GM11168 (cell line): ENCODE measurements around the gene FSD2.

Source experiments
- in situ Hi-C: fragments of 300-500 bp; cut with MboI; formaldehyde crosslinking; loops from one replicate; pipeline ENCODE4 v1.12.0; 2022; ENCODE audit warnings: low sequenced_read_pairs; ENCODE audit not compliant: unreplicated experiment

FSD2 gene

GRCh38 chr15:82805994-82806406 lies at the start of gene FSD2:
Gene FSD2, minus strand, starts transcription at chr15:82806069. Its CDS starts 18,679 bp downstream, at chr15:82787390.
- in situ Hi-C loops, result no loop called here

- in situ Hi-C loops, result loop anchor here (10.0 kb wide), 2 partner anchors 120 to 150 kb away; no protein-coding TSS in a partner anchor
These were observed 48.7 kb upstream of the FSD2 start for GRCh38 chr15:82854554-82854953.

GRCh38 chr15:82852941-82853561 lies 47.2 kb upstream of the FSD2 start:
- in situ Hi-C loops, result loop anchor here (10.0 kb wide), 2 partner anchors 122 to 152 kb away; no protein-coding TSS in a partner anchor

GRCh38 chr15:82851981-82852511 lies 46.2 kb upstream of the FSD2 start:
- in situ Hi-C loops, result loop anchor here (10.0 kb wide), 2 partner anchors 123 to 153 kb away; no protein-coding TSS in a partner anchor

- in situ Hi-C loops, result loop anchor here (10.0 kb wide), 2 partner anchors 123 to 153 kb away; no protein-coding TSS in a partner anchor
These were observed 45.5 kb upstream of the FSD2 start for GRCh38 chr15:82851306-82851850.

GRCh38 chr15:82850731-82851130 lies 44.9 kb upstream of the FSD2 start:
- in situ Hi-C loops, result loop anchor here (10.0 kb wide), 2 partner anchors 124 to 154 kb away; no protein-coding TSS in a partner anchor

GRCh38 chr15:82849556-82850512 lies 44.0 kb upstream of the FSD2 start:
- in situ Hi-C loops, result loop anchor here (10.0 kb wide), 2 partner anchors 125 to 155 kb away; no protein-coding TSS in a partner anchor

- in situ Hi-C loops, result no loop called here
These were observed 42.5 kb upstream of the FSD2 start for GRCh38 chr15:82848241-82848993.

- in situ Hi-C loops, result no loop called here
These were observed 41.8 kb upstream of the FSD2 start for GRCh38 chr15:82847703-82848102.

- in situ Hi-C loops, result no loop called here
These were observed 40.8 kb upstream of the FSD2 start for GRCh38 chr15:82846621-82847020.

- in situ Hi-C loops, result no loop called here
These were observed 39.8 kb upstream of the FSD2 start for GRCh38 chr15:82845686-82846085.

GRCh38 chr15:82843566-82843965 lies 37.7 kb upstream of the FSD2 start:
- in situ Hi-C loops, result no loop called here

GRCh38 chr15:82840166-82840565 lies 34.3 kb upstream of the FSD2 start:
- in situ Hi-C loops, result no loop called here

- in situ Hi-C loops, result no loop called here
These were observed 33.3 kb upstream of the FSD2 start for GRCh38 chr15:82839136-82839535.

GRCh38 chr15:82838096-82838735 lies 32.3 kb upstream of the FSD2 start:
- in situ Hi-C loops, result no loop called here

- in situ Hi-C loops, result no loop called here
These were observed 29.6 kb upstream of the FSD2 start for GRCh38 chr15:82835391-82835917.

- in situ Hi-C loops, result no loop called here
These were observed 27.5 kb upstream of the FSD2 start for GRCh38 chr15:82833362-82833682.

- in situ Hi-C loops, result no loop called here
These were observed 26.9 kb upstream of the FSD2 start for GRCh38 chr15:82832601-82833361.
